ENCODE measurements around the gene PHLPP2. TPM values are rescaled to one million over a fixed set of nuclear protein-coding genes. Genes with fewer than 3 reads are reported as not detected.

The PHLPP2 gene
- total RNA-seq, 1 donor from 2014 or later = 9.3 TPM

- no peak for ATAC-seq
- no peak for DNase-seq
- no peak for TF ChIP-seq CTCF (IDR thresholded peaks at IDR 0.05)
- Histone ChIP-seq H3K4me3 (no peak overlapping the region), H3K36me3 (peaks cover 61% of the 10 kb centered on the region), H3K27me3 (no peaks in the 10 kb centered on the region), H3K9me3 (no peaks in the 10 kb centered on the region), H3K27ac (no peak overlapping the region), H3K4me1 (no peaks in the 10 kb centered on the region)
- intact Hi-C loops (cut with DNase I) = no loop called here
Measured at GRCh38 chr16:71658771-71659170, 65.7 kb downstream of the PHLPP2 start.

- H3K9me3 ChIP-seq = no peaks in the 10 kb centered on the region
- DNase-seq (no peak), ATAC-seq (no peak)
- H3K36me3 ChIP-seq = peaks cover 37% of the 10 kb centered on the region
- intact Hi-C loops (cut with DNase I) = no loop called here
- no peak for TF ChIP-seq CTCF (IDR thresholded peaks at IDR 0.05)
- H3K4me3 ChIP-seq = no peak overlapping the region
- H3K27ac ChIP-seq = no peak overlapping the region
- H3K4me1 ChIP-seq = no peaks in the 10 kb centered on the region
- H3K27me3 ChIP-seq = no peaks in the 10 kb centered on the region
Measured at GRCh38 chr16:71649704-71650103, 74.8 kb downstream of the PHLPP2 start.

- Histone ChIP-seq H3K9me3 (no peaks in the 10 kb centered on the region), H3K4me3 (no peak overlapping the region), H3K27ac (no peak overlapping the region), H3K4me1 (no peaks in the 10 kb centered on the region), H3K27me3 (no peaks in the 10 kb centered on the region), H3K36me3 (peaks cover 33% of the 10 kb centered on the region)
- intact Hi-C loops (cut with DNase I) = no loop called here
- TF ChIP-seq CTCF (IDR thresholded peaks at IDR 0.05) = peak; percentile 23
- ATAC-seq = peak; percentile 46
- DNase-seq = no peak
Measured at GRCh38 chr16:71648921-71649320, 75.6 kb downstream of the PHLPP2 start.

- no peak for TF ChIP-seq CTCF (IDR thresholded peaks at IDR 0.05)
- no peak for ATAC-seq
- no peaks in the 10 kb centered on the region for H3K9me3 ChIP-seq
- intact Hi-C loops (cut with DNase I) = no loop called here
- peaks cover 27% of the 10 kb centered on the region for H3K36me3 ChIP-seq
- H3K27me3 ChIP-seq = no peaks in the 10 kb centered on the region
- no peak for DNase-seq
- H3K4me3 ChIP-seq = no peak overlapping the region
- no peak overlapping the region for H3K27ac ChIP-seq
- H3K4me1 ChIP-seq = no peaks in the 10 kb centered on the region
Measured at GRCh38 chr16:71648162-71648561, 76.3 kb downstream of the PHLPP2 start.

- no peak for TF ChIP-seq CTCF (IDR thresholded peaks at IDR 0.05)
- intact Hi-C loops (cut with DNase I) = no loop called here
Measured at GRCh38 chr16:71647391-71647790, 77.1 kb downstream of the PHLPP2 start.

GRCh38 chr16:71645450-71645849 is 79.1 kb downstream of the PHLPP2 start:
- H3K27ac ChIP-seq = no peak overlapping the region
- no peaks in the 10 kb centered on the region for H3K4me1 ChIP-seq
- ATAC-seq (peak; percentile 77), DNase-seq (no peak)
- peaks cover 14% of the 10 kb centered on the region for H3K36me3 ChIP-seq
- TF ChIP-seq CTCF (IDR thresholded peaks at IDR 0.05) = peak; percentile 37
- no peak overlapping the region for H3K4me3 ChIP-seq
- H3K9me3 ChIP-seq = no peaks in the 10 kb centered on the region
- intact Hi-C loops (cut with DNase I) = no loop called here
- no peaks in the 10 kb centered on the region for H3K27me3 ChIP-seq

More at GRCh38 chr16:71647391-71647790, 77.1 kb downstream of the PHLPP2 start:
- Histone ChIP-seq H3K4me3 (no peak overlapping the region), H3K9me3 (no peaks in the 10 kb centered on the region), H3K4me1 (no peaks in the 10 kb centered on the region), H3K27ac (no peak overlapping the region), H3K27me3 (no peaks in the 10 kb centered on the region), H3K36me3 (peaks cover 23% of the 10 kb centered on the region)
- no peak for ATAC-seq
- no peak for DNase-seq

Data from upper lobe of right lung (tissue), 1 donor.